ENCODE measurements around the gene KPTN. TPM values are rescaled to one million over a fixed set of nuclear protein-coding genes. Genes with fewer than 3 reads are reported as not detected.
"Not testable (repeated sequence)": the region's sequence is repeated elsewhere in the genome, so short reads cannot be mapped to it uniquely, and the experiment has no call there.

Gene KPTN
- total RNA-seq, 2 experiments from 2014 or later: 11.0 to 13.3 TPM

- Mint-ChIP-seq H3K4me3 (no peak overlapping the region), H3K27me3 (no peaks in the 10 kb centered on the region), H3K36me3 (peaks cover 7% of the 10 kb centered on the region), H3K27ac (no peak overlapping the region), H3K4me1 (peaks cover 2% of the 10 kb centered on the region), H3K9me3 (ENCODE audit: low read depth) (no peaks in the 10 kb centered on the region)
- ATAC-seq (no peak), DNase-seq (no peak)
- CTCF ChIA-PET: no interaction called here
Observed at GRCh38 chr19:47493378-47494210, 9.6 kb upstream of the KPTN start.

DNA sequence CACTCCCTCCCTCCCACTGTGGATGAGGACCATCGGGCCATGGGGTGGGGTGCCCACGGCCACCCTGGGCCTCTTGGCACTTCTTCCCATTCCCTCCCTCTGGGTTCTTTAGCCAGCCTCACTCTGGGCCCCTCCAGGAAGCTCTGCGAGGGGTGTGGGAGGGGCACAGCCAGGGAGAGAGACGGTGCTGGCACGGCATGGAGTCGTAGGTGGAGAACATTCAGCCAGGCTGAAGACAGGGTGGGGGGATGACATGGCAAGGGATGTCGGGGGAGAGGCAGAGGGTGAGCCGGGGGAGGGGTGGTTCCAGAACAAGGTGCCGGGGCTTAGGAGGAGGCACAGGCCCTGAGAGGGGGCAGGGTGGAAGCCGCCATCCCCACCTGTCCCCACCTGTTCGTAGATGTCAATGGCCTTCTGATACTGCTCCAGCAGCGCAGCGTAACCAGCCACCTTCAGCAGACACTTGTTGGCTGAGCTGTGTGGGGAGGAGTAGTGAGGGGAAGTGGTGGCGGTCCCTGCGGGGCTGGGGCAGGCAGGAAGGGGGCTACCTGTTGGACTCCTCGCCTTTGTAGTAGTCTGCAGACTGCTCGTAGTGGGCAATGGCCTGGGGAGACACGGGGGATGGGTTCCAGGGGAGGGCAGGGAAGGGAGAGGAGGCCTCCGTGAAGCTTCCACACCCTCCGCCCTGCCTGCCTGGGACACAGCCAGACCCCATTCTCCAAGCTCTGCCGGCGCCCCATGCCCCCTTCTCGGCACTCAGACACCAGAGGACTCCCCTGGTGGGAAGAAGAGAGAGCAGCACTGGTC is 8.8 kb upstream of the KPTN start:
- CTCF ChIA-PET: interaction anchor here (1.1 kb wide), 1 partner anchor 9 kb away, joined by 3 read pairs; the partner anchor contains the start of gene KPTN
- no peaks in the 10 kb centered on the region for H3K9me3 Mint-ChIP-seq (ENCODE audit: low read depth)
- DNase-seq (no peak), ATAC-seq (no peak)
- peaks cover 2% of the 10 kb centered on the region for H3K4me1 Mint-ChIP-seq
- no peaks in the 10 kb centered on the region for H3K27me3 Mint-ChIP-seq
- H3K36me3 Mint-ChIP-seq: peaks cover 7% of the 10 kb centered on the region
- H3K4me3 Mint-ChIP-seq: no peak overlapping the region
- no peak overlapping the region for H3K27ac Mint-ChIP-seq

GRCh38 chr19:47492137-47492533 is 8.1 kb upstream of the KPTN start:
- DNase-seq (no peak), ATAC-seq (no peak)
- Mint-ChIP-seq H3K27me3 (no peaks in the 10 kb centered on the region), H3K9me3 (ENCODE audit: low read depth) (no peaks in the 10 kb centered on the region), H3K4me1 (peaks cover 6% of the 10 kb centered on the region), H3K27ac (no peak overlapping the region), H3K36me3 (peaks cover 8% of the 10 kb centered on the region), H3K4me3 (no peak overlapping the region)
- CTCF ChIA-PET: interaction anchor here (1.1 kb wide), 1 partner anchor 8 kb away, joined by 3 read pairs; the partner anchor contains the start of gene KPTN

GRCh38 chr19:47491358-47492136 is 7.5 kb upstream of the KPTN start:
- no peak for ATAC-seq
- Mint-ChIP-seq H3K27me3 (no peaks in the 10 kb centered on the region), H3K9me3 (ENCODE audit: low read depth) (no peaks in the 10 kb centered on the region), H3K27ac (no peak overlapping the region), H3K4me1 (peaks cover 10% of the 10 kb centered on the region), H3K36me3 (peaks cover 7% of the 10 kb centered on the region), H3K4me3 (no peak overlapping the region)
- DNase-seq: no peak
- CTCF ChIA-PET: interaction anchor here (1.1 to 1.3 kb wide), 3 partner anchors 8 to 281 kb away, joined by 3 to 4 read pairs (median 3); partner anchors contain the start of gene KPTN

DNA sequence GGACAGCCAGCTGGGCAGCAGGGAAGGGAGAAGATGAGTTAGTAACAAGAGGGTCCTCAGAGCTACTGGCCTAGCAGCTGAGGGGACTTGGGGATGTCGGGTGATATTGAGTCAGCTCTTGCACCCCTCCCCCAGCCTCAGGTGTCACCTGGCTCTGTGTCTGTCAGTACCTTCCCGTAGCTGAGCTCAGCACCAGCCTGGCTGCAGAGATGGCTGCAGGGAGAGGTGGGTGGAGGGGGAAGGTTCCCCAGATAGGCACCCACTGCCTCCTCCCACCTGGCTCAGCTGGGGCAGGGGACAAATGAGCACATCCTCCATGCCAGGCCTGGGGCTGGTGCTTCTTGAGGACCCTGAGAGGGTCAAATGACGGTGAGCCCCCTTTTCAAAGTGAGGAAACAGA is 6.8 kb upstream of the KPTN start:
- Mint-ChIP-seq H3K27ac (no peak overlapping the region), H3K9me3 (ENCODE audit: low read depth) (no peaks in the 10 kb centered on the region), H3K27me3 (no peaks in the 10 kb centered on the region), H3K36me3 (peaks cover 7% of the 10 kb centered on the region), H3K4me3 (no peak overlapping the region), H3K4me1 (peaks cover 17% of the 10 kb centered on the region)
- DNase-seq (no peak), ATAC-seq (no peak)
- CTCF ChIA-PET: interaction anchor here (1.1 to 1.3 kb wide), 2 partner anchors 11 to 280 kb away, joined by 3 to 4 read pairs; no protein-coding TSS in a partner anchor

- Mint-ChIP-seq H3K36me3 (peaks cover 11% of the 10 kb centered on the region), H3K27ac (no peak overlapping the region), H3K4me1 (peaks cover 25% of the 10 kb centered on the region), H3K9me3 (ENCODE audit: low read depth) (no peaks in the 10 kb centered on the region), H3K27me3 (no peaks in the 10 kb centered on the region), H3K4me3 (no peak overlapping the region)
- CTCF ChIA-PET: interaction anchor here (1.2 kb wide), 1 partner anchor 208 kb away, joined by 3 read pairs; no protein-coding TSS in a partner anchor
- no peak for ATAC-seq
- no peak for DNase-seq
Observed at GRCh38 chr19:47490031-47490430, 6.0 kb upstream of the KPTN start.

- H3K4me1 Mint-ChIP-seq: peaks cover 28% of the 10 kb centered on the region
- CTCF ChIA-PET: interaction anchor here (0.8 to 1.8 kb wide), 3 partner anchors 26 to 208 kb away, joined by 3 to 6 read pairs (median 4); partner anchors contain the start of gene NAPA
- ATAC-seq (no peak), DNase-seq (no peak)
- H3K27me3 Mint-ChIP-seq: no peaks in the 10 kb centered on the region
- no peaks in the 10 kb centered on the region for H3K9me3 Mint-ChIP-seq (ENCODE audit: low read depth)
- H3K27ac Mint-ChIP-seq: no peak overlapping the region
- H3K36me3 Mint-ChIP-seq: peaks cover 11% of the 10 kb centered on the region
- H3K4me3 Mint-ChIP-seq: no peak overlapping the region
Observed at GRCh38 chr19:47489072-47489914, 5.3 kb upstream of the KPTN start.

GRCh38 chr19:47487551-47488515 is 3.8 kb upstream of the KPTN start:
- Mint-ChIP-seq H3K27me3 (peaks cover 2% of the 10 kb centered on the region), H3K4me3 (no peak overlapping the region), H3K4me1 (peaks cover 32% of the 10 kb centered on the region), H3K9me3 (ENCODE audit: low read depth) (no peaks in the 10 kb centered on the region), H3K27ac (peak overlapping the region; percentile 79), H3K36me3 (peaks cover 11% of the 10 kb centered on the region)
- ATAC-seq: no peak
- CTCF ChIA-PET: interaction anchor here (1.3 to 2.6 kb wide), 3 partner anchors 27 to 211 kb away, joined by 3 to 8 read pairs (median 6); partner anchors contain the start of gene NAPA
- no peak for DNase-seq

GRCh38 chr19:47486900-47487299 is 2.9 kb upstream of the KPTN start:
- H3K27ac Mint-ChIP-seq: peak overlapping the region; percentile 79
- ATAC-seq (no peak), DNase-seq (peak; percentile 47)
- H3K4me1 Mint-ChIP-seq: peaks cover 32% of the 10 kb centered on the region
- no peaks in the 10 kb centered on the region for H3K9me3 Mint-ChIP-seq (ENCODE audit: low read depth)
- peaks cover 11% of the 10 kb centered on the region for H3K36me3 Mint-ChIP-seq
- no peak overlapping the region for H3K4me3 Mint-ChIP-seq
- H3K27me3 Mint-ChIP-seq: peaks cover 2% of the 10 kb centered on the region
- CTCF ChIA-PET: interaction anchor here (2.6 kb wide), 1 partner anchor 212 kb away, joined by 8 read pairs; no protein-coding TSS in a partner anchor

DNA sequence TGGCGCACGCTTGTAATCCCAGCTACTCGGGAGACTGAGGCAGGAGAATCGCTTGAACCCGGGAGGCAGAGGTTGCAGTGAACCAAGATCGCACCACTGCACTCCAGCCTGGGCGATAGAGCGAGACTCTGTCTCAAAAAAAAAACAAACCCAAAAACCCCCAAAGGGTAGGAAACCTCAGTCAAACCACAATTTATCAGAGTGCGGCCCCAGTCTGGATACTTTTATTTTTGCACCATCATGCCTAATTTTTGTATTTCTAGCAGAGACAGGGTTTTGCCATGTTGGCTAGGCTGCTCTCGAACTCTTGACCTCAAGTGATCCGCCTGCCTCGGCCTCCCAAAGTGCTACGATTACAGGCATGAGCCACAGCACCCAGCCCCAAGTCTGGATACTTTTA is 2.2 kb upstream of the KPTN start:
- H3K9me3 Mint-ChIP-seq (ENCODE audit: low read depth); H3K27me3 Mint-ChIP-seq; DNase-seq; ATAC-seq; H3K4me3 Mint-ChIP-seq: not testable (repeated sequence)
- peaks cover 32% of the 10 kb centered on the region for H3K4me1 Mint-ChIP-seq
- peak overlapping the region; percentile 79 for H3K27ac Mint-ChIP-seq
- H3K36me3 Mint-ChIP-seq: peaks cover 11% of the 10 kb centered on the region
- CTCF ChIA-PET: interaction anchor here (2.6 kb wide), 1 partner anchor 213 kb away, joined by 8 read pairs; no protein-coding TSS in a partner anchor

DNA sequence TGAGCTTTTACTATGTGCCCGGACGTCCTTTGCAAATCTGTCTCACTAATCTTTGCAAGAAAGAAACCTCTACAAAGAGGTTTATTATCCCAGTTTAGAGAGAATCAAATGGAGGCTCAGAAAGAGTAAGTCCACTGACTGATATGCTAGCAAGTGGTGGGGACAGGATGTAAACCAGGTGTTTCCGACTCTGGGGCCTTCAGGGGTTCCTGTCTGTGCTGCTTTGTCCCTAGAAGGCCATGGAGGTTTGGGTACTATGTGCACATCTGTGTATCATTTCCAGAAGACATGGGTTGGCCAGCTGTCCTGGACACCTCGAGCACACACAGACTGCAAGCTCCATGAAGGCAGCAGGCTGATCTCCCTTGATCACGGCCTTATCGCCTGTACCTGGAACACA is 1.2 kb upstream of the KPTN start:
- ATAC-seq (no peak), DNase-seq (peak; percentile 56)
- Mint-ChIP-seq H3K27me3 (peaks cover 2% of the 10 kb centered on the region), H3K4me1 (peaks cover 32% of the 10 kb centered on the region), H3K27ac (peak overlapping the region; percentile 97), H3K4me3 (peak overlapping the region; percentile 87), H3K9me3 (ENCODE audit: low read depth) (no peaks in the 10 kb centered on the region), H3K36me3 (peaks cover 11% of the 10 kb centered on the region)
- CTCF ChIA-PET: interaction anchor here (1.5 to 3.6 kb wide), 5 partner anchors 11 to 214 kb away, joined by 4 to 62 read pairs (median 11); partner anchors contain the start of gene NAPA
